GM12878 (cell line): ENCODE results near the gene LETM1.

ENCODE experiments used
- EP300 ChIP-seq, 2 experiments: fragments of 150-350 bp in 1 of 2; IDR thresholded peaks; 2 replicates each; pipeline ENCODE4 v1.6.1; 2011 to 2012; ENCODE audit warnings: low read depth in 2 of 2, low read length in 2 of 2, borderline replicate concordance in 1 of 2, improper control_type of control experiment in 1 of 2, inconsistent platforms in 1 of 2; ENCODE audit not compliant: control insufficient read depth in 1 of 2
- EZH2 ChIP-seq: IDR thresholded peaks from 2 replicates; pipeline ENCODE4 v1.6.1; 2012; ENCODE audit warnings: low read depth, mild to moderate bottlenecking, control low read depth, inconsistent platforms, low read length, borderline replicate concordance; ENCODE audit not compliant: control insufficient read depth
- HDAC2 ChIP-seq: fragments of 200-600 bp; sonication (generic); IDR thresholded peaks from 2 replicates; pipeline ENCODE4 v1.6.1; 2017
- KDM1A ChIP-seq: fragments of 200-600 bp; sonication (generic); IDR thresholded peaks from 2 replicates; pipeline ENCODE4 v1.6.1; 2016; ENCODE audit warnings: borderline replicate concordance
- MEF2A ChIP-seq: IDR thresholded peaks from 2 replicates; pipeline ENCODE4 v1.6.1; 2011; ENCODE audit warnings: low read depth, mild to moderate bottlenecking, low read length, moderate library complexity; ENCODE audit not compliant: insufficient read depth
- POLR2A ChIP-seq: IDR thresholded peaks from 2 replicates; pipeline ENCODE4 v1.6.1; 2011; ENCODE audit warnings: low read depth, mild to moderate bottlenecking, low read length
- RELA ChIP-seq: fragments of 450-650 bp; IDR thresholded peaks from 2 replicates; pipeline ENCODE4 v1.8.0; 2014; ENCODE audit warnings: borderline replicate concordance; ENCODE audit not compliant: partially characterized antibody
- SPI1 ChIP-seq: IDR thresholded peaks from 2 replicates; pipeline ENCODE4 v1.6.1; 2011; ENCODE audit warnings: low read depth, mild to moderate bottlenecking, low read length, moderate library complexity, borderline replicate concordance; ENCODE audit not compliant: insufficient read depth
- ZBED1 ChIP-seq: IDR thresholded peaks from 2 replicates; pipeline ENCODE4 v1.6.1; 2016; ENCODE audit warnings: borderline replicate concordance
- TF ChIP-seq, protein P1 (sequence below), 3 experiments: IDR thresholded peaks in 2 of 3; conservative IDR thresholded peaks in 1 of 3; 2 replicates each; pipeline ENCODE4 v1.5.1; 2011; ENCODE audit warnings: low read depth in 3 of 3, low read length in 3 of 3, mild to moderate bottlenecking in 3 of 3, control low read depth in 2 of 3, moderate library complexity in 2 of 3, inconsistent platforms in 1 of 3, mixed read lengths in 1 of 3; ENCODE audit not compliant: control insufficient read depth in 2 of 3, insufficient read depth in 1 of 3; ENCODE audit errors: extremely low read depth in 1 of 3

- no peak for TF ChIP-seq MEF2A
- TF ChIP-seq SPI1, result no peak
- TF ChIP-seq ZBED1, result no peak
- no peak for TF ChIP-seq EZH2
- no peak for TF ChIP-seq POLR2A
- TF ChIP-seq EP300 (IDR thresholded peaks at IDR 0.05; ENCODE audit: borderline replicate concordance in 1 of 2, control insufficient read depth in 1 of 2, low read depth in 2 of 2, low read length in 2 of 2), result no peak
- TF ChIP-seq KDM1A, result no peak
- TF ChIP-seq HDAC2, result no peak
- TF ChIP-seq, protein P1, sequence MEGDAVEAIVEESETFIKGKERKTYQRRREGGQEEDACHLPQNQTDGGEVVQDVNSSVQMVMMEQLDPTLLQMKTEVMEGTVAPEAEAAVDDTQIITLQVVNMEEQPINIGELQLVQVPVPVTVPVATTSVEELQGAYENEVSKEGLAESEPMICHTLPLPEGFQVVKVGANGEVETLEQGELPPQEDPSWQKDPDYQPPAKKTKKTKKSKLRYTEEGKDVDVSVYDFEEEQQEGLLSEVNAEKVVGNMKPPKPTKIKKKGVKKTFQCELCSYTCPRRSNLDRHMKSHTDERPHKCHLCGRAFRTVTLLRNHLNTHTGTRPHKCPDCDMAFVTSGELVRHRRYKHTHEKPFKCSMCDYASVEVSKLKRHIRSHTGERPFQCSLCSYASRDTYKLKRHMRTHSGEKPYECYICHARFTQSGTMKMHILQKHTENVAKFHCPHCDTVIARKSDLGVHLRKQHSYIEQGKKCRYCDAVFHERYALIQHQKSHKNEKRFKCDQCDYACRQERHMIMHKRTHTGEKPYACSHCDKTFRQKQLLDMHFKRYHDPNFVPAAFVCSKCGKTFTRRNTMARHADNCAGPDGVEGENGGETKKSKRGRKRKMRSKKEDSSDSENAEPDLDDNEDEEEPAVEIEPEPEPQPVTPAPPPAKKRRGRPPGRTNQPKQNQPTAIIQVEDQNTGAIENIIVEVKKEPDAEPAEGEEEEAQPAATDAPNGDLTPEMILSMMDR (IDR thresholded peaks at IDR 0.05 in 2 of 3, conservative IDR thresholded peaks at IDR 0.05 in 1 of 3; ENCODE audit: control insufficient read depth in 2 of 3, extremely low read depth in 1 of 3, insufficient read depth in 1 of 3, low read depth in 3 of 3, low read length in 3 of 3), result no peak
- no peak for TF ChIP-seq RELA
Measured at GRCh38 chr4:1764670-1765069, 91.3 kb downstream of the LETM1 start.
